WTC11 (cell line): Measurements from ENCODE around the gene MRPL37. TPM values are rescaled to one million over a fixed set of nuclear protein-coding genes. Genes with fewer than 3 reads are reported as not detected.

Source experiments
- ATAC-seq: fragments of 200-7000 bp; cut with Tn5 transposase; 2 replicates; pipeline ENCODE4 v1.10.0; 2021; ENCODE audit warnings: mild to moderate bottlenecking, moderate library complexity
- CTCF ChIA-PET: fragments of 300-600 bp; sonication (Branson Sonifier 250); formaldehyde crosslinking; loops from one replicate; lab custom pipeline; 2021; ENCODE audit warnings: antibody characterized with exemption; lab: Charles Lee
- POLR2A ChIA-PET: fragments of 350-600 bp; sonication (Branson Sonifier 250); formaldehyde crosslinking; loops from one replicate; lab custom pipeline; 2021; ENCODE audit warnings: antibody characterized with exemption; lab: Charles Lee
- DNase-seq: peaks from one replicate; pipeline ENCODE4 v3.0.0; 2021; ENCODE audit warnings: low spot score
- H3K27ac Mint-ChIP-seq: 2 replicates; pipeline ENCODE4 v1.8.0; 2021; ENCODE audit warnings: mixed read lengths
- H3K27me3 Mint-ChIP-seq: 2 replicates; pipeline ENCODE4 v1.8.0; 2021; ENCODE audit warnings: low read depth, mild to moderate bottlenecking, moderate library complexity, mixed read lengths
- H3K36me3 Mint-ChIP-seq: 2 replicates; pipeline ENCODE4 v1.8.0; 2021; ENCODE audit warnings: mixed read lengths
- H3K4me1 Mint-ChIP-seq: 2 replicates; pipeline ENCODE4 v1.8.0; 2022; ENCODE audit warnings: mixed read lengths
- H3K4me3 Mint-ChIP-seq: 2 replicates; pipeline ENCODE4 v1.8.0; 2021; ENCODE audit warnings: mild to moderate bottlenecking, moderate library complexity, mixed read lengths
- H3K9me3 Mint-ChIP-seq: 2 replicates; pipeline ENCODE4 v1.8.0; 2021; ENCODE audit warnings: mixed read lengths
- AFF4 ChIP-seq: sonication (generic); formaldehyde crosslinking; IDR thresholded peaks from 2 replicates; pipeline ENCODE4 v1.8.1; 2023; ENCODE audit warnings: mild to moderate bottlenecking, missing genetic modification reagents, borderline replicate concordance
- ATF1 ChIP-seq: sonication (generic); formaldehyde crosslinking; IDR thresholded peaks from 2 replicates; pipeline ENCODE4 v1.8.1; 2023; ENCODE audit warnings: mild to moderate bottlenecking, moderate library complexity, missing genetic modification reagents
- CBFB ChIP-seq: sonication (generic); formaldehyde crosslinking; IDR thresholded peaks from 2 replicates; pipeline ENCODE4 v1.8.1; 2022; ENCODE audit warnings: mild to moderate bottlenecking, low read depth, missing genetic modification reagents
- ESRRA ChIP-seq: sonication (generic); formaldehyde crosslinking; IDR thresholded peaks from 2 replicates; pipeline ENCODE4 v1.8.1; 2022; ENCODE audit warnings: mild to moderate bottlenecking, missing genetic modification reagents, borderline replicate concordance
- FOXJ3 ChIP-seq: sonication (generic); formaldehyde crosslinking; IDR thresholded peaks from 2 replicates; pipeline ENCODE4 v1.9.0; 2021; ENCODE audit warnings: missing genetic modification reagents, mild to moderate bottlenecking, borderline replicate concordance
- JAZF1 ChIP-seq: fragments of 250-450 bp; sonication (Bioruptor Pico); IDR thresholded peaks from 2 replicates; pipeline ENCODE4 v1.9.0; 2021; ENCODE audit warnings: moderate library complexity, mild to moderate bottlenecking, inconsistent platforms
- JUN ChIP-seq: sonication (generic); formaldehyde crosslinking; IDR thresholded peaks from 2 replicates; pipeline ENCODE4 v1.8.0; 2023; ENCODE audit warnings: mild to moderate bottlenecking, missing genetic modification reagents
- MYBL2 ChIP-seq: sonication (generic); formaldehyde crosslinking; IDR thresholded peaks from 2 replicates; pipeline ENCODE4 v1.8.1; 2023; ENCODE audit warnings: mild to moderate bottlenecking, moderate library complexity, missing genetic modification reagents
- NR1H2 ChIP-seq: sonication (generic); formaldehyde crosslinking; IDR thresholded peaks from 2 replicates; pipeline ENCODE4 v1.9.0; 2021; ENCODE audit warnings: mild to moderate bottlenecking, moderate library complexity, missing genetic modification reagents
- PRDM15 ChIP-seq: sonication (generic); formaldehyde crosslinking; IDR thresholded peaks from 2 replicates; pipeline ENCODE4 v1.8.0; 2022; ENCODE audit warnings: missing genetic modification reagents
- PRRX2 ChIP-seq: fragments of 250-450 bp; sonication (Bioruptor Pico); IDR thresholded peaks from 2 replicates; pipeline ENCODE4 v1.8.0; 2021; ENCODE audit warnings: mild to moderate bottlenecking
- SP1 ChIP-seq: sonication (generic); formaldehyde crosslinking; conservative IDR thresholded peaks from 2 replicates; pipeline ENCODE4 v1.8.1; 2022; ENCODE audit warnings: missing genetic modification reagents
- TCF7 ChIP-seq: sonication (generic); formaldehyde crosslinking; IDR thresholded peaks from 2 replicates; pipeline ENCODE4 v1.8.0; 2022; ENCODE audit warnings: mild to moderate bottlenecking, low read depth, missing genetic modification reagents, moderate library complexity
- TEAD4 ChIP-seq: sonication (generic); formaldehyde crosslinking; IDR thresholded peaks from 2 replicates; pipeline ENCODE4 v1.8.0; 2022; ENCODE audit warnings: mild to moderate bottlenecking, missing genetic modification reagents
- TP53 ChIP-seq: sonication (generic); formaldehyde crosslinking; IDR thresholded peaks from 2 replicates; pipeline ENCODE4 v1.8.1; 2023; ENCODE audit warnings: mild to moderate bottlenecking, missing genetic modification reagents
- ZNF138 ChIP-seq: sonication (generic); formaldehyde crosslinking; conservative IDR thresholded peaks from 2 replicates; pipeline ENCODE4 v1.8.1; 2022; ENCODE audit warnings: mild to moderate bottlenecking, moderate library complexity, missing genetic modification reagents
- ZNF263 ChIP-seq: sonication (generic); formaldehyde crosslinking; IDR thresholded peaks from 2 replicates; pipeline ENCODE4 v1.8.1; 2022; ENCODE audit warnings: low read depth, mild to moderate bottlenecking, moderate library complexity, missing genetic modification reagents
- ZNF416 ChIP-seq: fragments of 250-450 bp; sonication (Bioruptor Pico); IDR thresholded peaks from 2 replicates; pipeline ENCODE4 v1.9.0; 2021; ENCODE audit warnings: mild to moderate bottlenecking, inconsistent platforms
- ZNF423 ChIP-seq: fragments of 250-450 bp; sonication (Bioruptor Pico); IDR thresholded peaks from 2 replicates; pipeline ENCODE4 v2.1.2; 2022; ENCODE audit warnings: mild to moderate bottlenecking, moderate library complexity
- total RNA-seq: library from RNA; stranded (reverse); gene quantifications from 3 replicates; pipeline ENCODE4 v1.2.3, GENCODE V29; 2021
- TF ChIP-seq, protein P1 (sequence below): sonication (generic); formaldehyde crosslinking; IDR thresholded peaks from 2 replicates; pipeline ENCODE4 v1.8.1; 2023; ENCODE audit warnings: mild to moderate bottlenecking, missing genetic modification reagents
- TF ChIP-seq, protein P2 (sequence below): fragments of 250-450 bp; sonication (Bioruptor Pico); IDR thresholded peaks from 2 replicates; pipeline ENCODE4 v1.9.0; 2021; ENCODE audit warnings: moderate library complexity, mild to moderate bottlenecking, inconsistent platforms, borderline replicate concordance
- TF ChIP-seq, protein P3 (sequence below): sonication (generic); formaldehyde crosslinking; IDR thresholded peaks from 2 replicates; pipeline ENCODE4 v1.8.0; 2022; ENCODE audit warnings: mild to moderate bottlenecking, missing genetic modification reagents
- TF ChIP-seq, protein P4 (sequence below): sonication (generic); formaldehyde crosslinking; IDR thresholded peaks from 2 replicates; pipeline ENCODE4 v1.8.0; 2023; ENCODE audit warnings: missing genetic modification reagents
- TF ChIP-seq, protein P5 (sequence below): sonication (generic); formaldehyde crosslinking; IDR thresholded peaks from 2 replicates; pipeline ENCODE4 v1.8.0; 2022; ENCODE audit warnings: mild to moderate bottlenecking, missing genetic modification reagents

Gene MRPL37
- total RNA-seq, 1 experiment from 2014 or later = 143 TPM

GRCh38 chr1:54176621-54177327, 23.2 kb upstream of the MRPL37 start:
- H3K27ac Mint-ChIP-seq = no peak overlapping the region; the same call in 1 of the 2 replicates

DNA sequence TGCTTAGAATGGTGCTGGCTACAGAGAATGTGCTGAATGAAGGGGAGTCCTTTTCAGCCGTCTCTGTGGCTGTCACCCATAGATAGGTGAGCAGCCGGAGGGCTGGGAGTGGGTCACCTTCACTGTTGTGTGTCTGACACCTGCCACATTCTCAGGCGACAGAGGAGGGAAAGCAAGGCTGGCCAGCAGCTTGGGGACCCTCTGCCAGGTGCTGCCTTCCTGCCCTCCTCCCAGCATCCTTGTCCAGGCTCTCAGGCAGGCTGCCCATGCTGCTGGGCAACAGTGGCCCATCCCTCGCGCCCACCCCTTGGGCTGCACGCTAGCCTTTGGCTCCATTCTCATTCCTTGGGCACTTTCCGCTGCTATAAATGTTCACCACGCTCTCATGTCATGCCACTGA, 22.2 kb upstream of the MRPL37 start:
- DNase-seq (no peak), ATAC-seq (no peak)
- no peak overlapping the region for H3K4me3 Mint-ChIP-seq
- H3K27ac Mint-ChIP-seq = no peak overlapping the region
- ChIA-PET POLR2A (no interaction called here), CTCF (interaction anchor here (0.8 to 1.3 kb wide), 2 partner anchors 52 to 56 kb away, joined by 3 read pairs; no protein-coding TSS in a partner anchor)
- H3K36me3 Mint-ChIP-seq = no peaks in the 10 kb centered on the region
- no peaks in the 10 kb centered on the region for H3K27me3 Mint-ChIP-seq
- peaks cover 4% of the 10 kb centered on the region for H3K4me1 Mint-ChIP-seq
- H3K9me3 Mint-ChIP-seq = no peaks in the 10 kb centered on the region
- TF ChIP-seq AFF4 (CRISPR knock-in tag) = no peak
- no peak for TF ChIP-seq CBFB (CRISPR knock-in tag)
- no peak for TF ChIP-seq TEAD4 (CRISPR knock-in tag)
- TF ChIP-seq, protein P1, sequence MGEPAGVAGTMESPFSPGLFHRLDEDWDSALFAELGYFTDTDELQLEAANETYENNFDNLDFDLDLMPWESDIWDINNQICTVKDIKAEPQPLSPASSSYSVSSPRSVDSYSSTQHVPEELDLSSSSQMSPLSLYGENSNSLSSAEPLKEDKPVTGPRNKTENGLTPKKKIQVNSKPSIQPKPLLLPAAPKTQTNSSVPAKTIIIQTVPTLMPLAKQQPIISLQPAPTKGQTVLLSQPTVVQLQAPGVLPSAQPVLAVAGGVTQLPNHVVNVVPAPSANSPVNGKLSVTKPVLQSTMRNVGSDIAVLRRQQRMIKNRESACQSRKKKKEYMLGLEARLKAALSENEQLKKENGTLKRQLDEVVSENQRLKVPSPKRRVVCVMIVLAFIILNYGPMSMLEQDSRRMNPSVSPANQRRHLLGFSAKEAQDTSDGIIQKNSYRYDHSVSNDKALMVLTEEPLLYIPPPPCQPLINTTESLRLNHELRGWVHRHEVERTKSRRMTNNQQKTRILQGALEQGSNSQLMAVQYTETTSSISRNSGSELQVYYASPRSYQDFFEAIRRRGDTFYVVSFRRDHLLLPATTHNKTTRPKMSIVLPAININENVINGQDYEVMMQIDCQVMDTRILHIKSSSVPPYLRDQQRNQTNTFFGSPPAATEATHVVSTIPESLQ (CRISPR knock-in tag) = no peak
- no peak for TF ChIP-seq NR1H2 (CRISPR knock-in tag)
- TF ChIP-seq ESRRA (CRISPR knock-in tag) = no peak

More at GRCh38 chr1:54176621-54177327, 23.2 kb upstream of the MRPL37 start:
- DNase-seq (no peak), ATAC-seq (no peak)
- peaks cover 1% of the 10 kb centered on the region for H3K4me1 Mint-ChIP-seq
- no peaks in the 10 kb centered on the region for H3K9me3 Mint-ChIP-seq
- no peaks in the 10 kb centered on the region for H3K27me3 Mint-ChIP-seq
- CTCF ChIA-PET = interaction anchor here (1.6 kb wide), 1 partner anchor 54 kb away, joined by 3 read pairs; no protein-coding TSS in a partner anchor
- H3K4me3 Mint-ChIP-seq = no peak overlapping the region
- POLR2A ChIA-PET = no interaction called here
- no peak for TF ChIP-seq FOXJ3 (CRISPR knock-in tag)
- no peak for TF ChIP-seq SP1 (CRISPR knock-in tag)
- TF ChIP-seq, protein P2, sequence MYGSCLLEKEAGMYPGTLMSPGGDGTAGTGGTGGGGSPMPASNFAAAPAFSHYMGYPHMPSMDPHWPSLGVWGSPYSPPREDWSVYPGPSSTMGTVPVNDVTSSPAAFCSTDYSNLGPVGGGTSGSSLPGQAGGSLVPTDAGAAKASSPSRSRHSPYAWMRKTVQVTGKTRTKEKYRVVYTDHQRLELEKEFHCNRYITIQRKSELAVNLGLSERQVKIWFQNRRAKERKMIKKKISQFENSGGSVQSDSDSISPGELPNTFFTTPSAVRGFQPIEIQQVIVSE = no peak
- TF ChIP-seq, protein P3, sequence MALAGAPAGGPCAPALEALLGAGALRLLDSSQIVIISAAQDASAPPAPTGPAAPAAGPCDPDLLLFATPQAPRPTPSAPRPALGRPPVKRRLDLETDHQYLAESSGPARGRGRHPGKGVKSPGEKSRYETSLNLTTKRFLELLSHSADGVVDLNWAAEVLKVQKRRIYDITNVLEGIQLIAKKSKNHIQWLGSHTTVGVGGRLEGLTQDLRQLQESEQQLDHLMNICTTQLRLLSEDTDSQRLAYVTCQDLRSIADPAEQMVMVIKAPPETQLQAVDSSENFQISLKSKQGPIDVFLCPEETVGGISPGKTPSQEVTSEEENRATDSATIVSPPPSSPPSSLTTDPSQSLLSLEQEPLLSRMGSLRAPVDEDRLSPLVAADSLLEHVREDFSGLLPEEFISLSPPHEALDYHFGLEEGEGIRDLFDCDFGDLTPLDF = no peak
- TF ChIP-seq ZNF138 (CRISPR knock-in tag) = no peak
- TF ChIP-seq, protein P4, sequence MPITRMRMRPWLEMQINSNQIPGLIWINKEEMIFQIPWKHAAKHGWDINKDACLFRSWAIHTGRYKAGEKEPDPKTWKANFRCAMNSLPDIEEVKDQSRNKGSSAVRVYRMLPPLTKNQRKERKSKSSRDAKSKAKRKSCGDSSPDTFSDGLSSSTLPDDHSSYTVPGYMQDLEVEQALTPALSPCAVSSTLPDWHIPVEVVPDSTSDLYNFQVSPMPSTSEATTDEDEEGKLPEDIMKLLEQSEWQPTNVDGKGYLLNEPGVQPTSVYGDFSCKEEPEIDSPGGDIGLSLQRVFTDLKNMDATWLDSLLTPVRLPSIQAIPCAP = no peak
- TF ChIP-seq ZNF423 (CRISPR knock-in tag) = no peak
- TF ChIP-seq JUN (CRISPR knock-in tag) = no peak
- no peak for TF ChIP-seq NR1H2 (CRISPR knock-in tag)
- TF ChIP-seq JAZF1 = no peak
- no peak for TF ChIP-seq ZNF416 (CRISPR knock-in tag)
- no peak for TF ChIP-seq TCF7 (CRISPR knock-in tag)
- no peak for TF ChIP-seq PRDM15 (CRISPR knock-in tag)
- TF ChIP-seq MYBL2 (CRISPR knock-in tag) = no peak
- no peak for TF ChIP-seq TP53 (CRISPR knock-in tag)
- TF ChIP-seq, protein P5, sequence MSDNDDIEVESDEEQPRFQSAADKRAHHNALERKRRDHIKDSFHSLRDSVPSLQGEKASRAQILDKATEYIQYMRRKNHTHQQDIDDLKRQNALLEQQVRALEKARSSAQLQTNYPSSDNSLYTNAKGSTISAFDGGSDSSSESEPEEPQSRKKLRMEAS (CRISPR knock-in tag) = no peak
- no peak for TF ChIP-seq CBFB (CRISPR knock-in tag)
- no peak for TF ChIP-seq ZNF263 (CRISPR knock-in tag)
- no peak for TF ChIP-seq PRRX2
- no peak for TF ChIP-seq ATF1 (CRISPR knock-in tag)
- H3K36me3 Mint-ChIP-seq = no peaks in the 10 kb centered on the region
